Bronchial epithelial cell (primary cell): ENCODE measurements around the gene FXYD7. TPM values are rescaled to one million over a fixed set of nuclear protein-coding genes. Genes with fewer than 3 reads are reported as not detected.

Experiments used
- DNase-seq: peaks from one replicate; pipeline ENCODE4 v3.0.0-alpha.2; 2010; ENCODE audit warnings: low read depth
- FAIRE-seq: peaks from 2 replicates; lab custom pipeline; 2011; peaks lifted over from hg19 to GRCh38; lab: Jason Lieb, UNC
- H3K27me3 ChIP-seq: 2 replicates; pipeline ENCODE4 v1.5.1; 2011; ENCODE audit warnings: low read length; ENCODE audit not compliant: control insufficient read depth, insufficient read depth
- H3K36me3 ChIP-seq: 2 replicates; pipeline ENCODE4 v1.5.1; 2011; ENCODE audit warnings: low read length; ENCODE audit not compliant: control insufficient read depth, insufficient read depth
- H3K4me3 ChIP-seq: 2 replicates; pipeline ENCODE4 v1.5.1; 2011; ENCODE audit warnings: mild to moderate bottlenecking, low read depth, low read length, control low read depth
- total RNA-seq: library from RNA; depleted of rRNA; stranded (reverse); fragments of >200 nt; gene quantifications from 2 replicates; pipeline ENCODE4 v1.2.1, GENCODE V29; 2014
- TF ChIP-seq, protein P1 (sequence below): IDR thresholded peaks from 2 replicates; pipeline ENCODE4 v1.5.1; 2011; ENCODE audit warnings: mild to moderate bottlenecking, moderate library complexity, low read length, control low read depth, inconsistent platforms; ENCODE audit not compliant: insufficient read depth, severe bottlenecking

Gene FXYD7
- total RNA-seq, 1 donor from 2014 or later: not detected

DNA sequence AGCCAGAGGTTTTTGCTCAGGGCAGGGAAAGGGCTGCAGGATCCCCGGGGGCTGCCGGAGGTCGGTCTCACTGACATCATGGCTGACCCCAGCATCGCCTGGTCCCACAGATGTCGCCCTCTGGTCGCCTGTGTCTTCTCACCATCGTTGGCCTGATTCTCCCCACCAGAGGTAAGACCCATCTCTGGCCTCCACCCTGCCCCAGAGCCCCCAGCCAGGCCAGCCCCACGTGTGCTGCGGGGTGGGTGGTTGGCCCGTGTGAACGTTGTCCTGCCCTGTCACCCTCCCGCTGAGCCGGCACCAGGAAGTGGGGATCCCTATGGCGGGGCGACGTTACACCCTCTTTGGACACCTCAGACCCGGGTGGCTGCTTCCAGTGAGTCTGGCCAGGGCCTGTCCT, 12.4 kb downstream of the FXYD7 start:
- Histone ChIP-seq H3K36me3 (peaks cover 4% of the 10 kb centered on the region), H3K4me3 (peak overlapping the region; percentile 94), H3K27me3 (no peaks in the 10 kb centered on the region)
- TF ChIP-seq, protein P1, sequence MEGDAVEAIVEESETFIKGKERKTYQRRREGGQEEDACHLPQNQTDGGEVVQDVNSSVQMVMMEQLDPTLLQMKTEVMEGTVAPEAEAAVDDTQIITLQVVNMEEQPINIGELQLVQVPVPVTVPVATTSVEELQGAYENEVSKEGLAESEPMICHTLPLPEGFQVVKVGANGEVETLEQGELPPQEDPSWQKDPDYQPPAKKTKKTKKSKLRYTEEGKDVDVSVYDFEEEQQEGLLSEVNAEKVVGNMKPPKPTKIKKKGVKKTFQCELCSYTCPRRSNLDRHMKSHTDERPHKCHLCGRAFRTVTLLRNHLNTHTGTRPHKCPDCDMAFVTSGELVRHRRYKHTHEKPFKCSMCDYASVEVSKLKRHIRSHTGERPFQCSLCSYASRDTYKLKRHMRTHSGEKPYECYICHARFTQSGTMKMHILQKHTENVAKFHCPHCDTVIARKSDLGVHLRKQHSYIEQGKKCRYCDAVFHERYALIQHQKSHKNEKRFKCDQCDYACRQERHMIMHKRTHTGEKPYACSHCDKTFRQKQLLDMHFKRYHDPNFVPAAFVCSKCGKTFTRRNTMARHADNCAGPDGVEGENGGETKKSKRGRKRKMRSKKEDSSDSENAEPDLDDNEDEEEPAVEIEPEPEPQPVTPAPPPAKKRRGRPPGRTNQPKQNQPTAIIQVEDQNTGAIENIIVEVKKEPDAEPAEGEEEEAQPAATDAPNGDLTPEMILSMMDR: no peak
- no peak for FAIRE-seq
- no peak for DNase-seq

DNA sequence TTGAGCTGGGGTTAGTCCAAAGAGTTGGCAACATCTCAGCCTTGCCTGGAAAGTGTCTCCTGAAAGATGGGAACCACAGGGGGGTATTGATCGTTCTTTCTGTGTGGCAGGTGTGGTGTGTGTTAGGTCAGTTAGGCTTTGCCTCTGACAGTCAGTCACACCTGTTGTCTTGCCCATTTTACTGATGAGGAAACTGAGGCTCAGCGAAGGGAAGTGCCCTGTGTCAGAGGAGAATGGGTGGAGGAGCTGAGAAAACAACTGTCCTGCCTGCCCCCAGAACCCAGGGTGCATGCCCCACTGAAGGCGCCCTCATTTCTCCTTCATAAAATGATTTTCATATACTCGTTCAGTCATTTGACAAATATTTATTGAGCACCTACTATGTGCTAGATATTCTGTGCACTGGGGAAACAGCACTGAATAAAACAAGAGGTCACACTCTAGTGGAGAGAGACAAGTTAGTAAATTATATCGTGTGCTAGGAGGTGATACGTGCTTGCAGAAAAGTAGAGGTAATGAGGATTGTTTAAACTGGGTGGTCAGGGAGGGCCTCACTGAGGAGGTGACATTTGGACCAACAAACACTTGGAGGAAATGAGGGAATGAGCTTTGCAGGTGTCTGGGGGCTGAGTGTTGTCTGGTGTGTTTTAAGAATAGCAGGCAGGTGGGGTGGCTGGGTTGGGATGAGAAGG, 13.1 kb downstream of the FXYD7 start:
- Histone ChIP-seq H3K4me3 (no peak overlapping the region), H3K36me3 (peaks cover 4% of the 10 kb centered on the region), H3K27me3 (no peaks in the 10 kb centered on the region)
- TF ChIP-seq, protein P1: no peak
- FAIRE-seq (no peak), DNase-seq (no peak)

DNA sequence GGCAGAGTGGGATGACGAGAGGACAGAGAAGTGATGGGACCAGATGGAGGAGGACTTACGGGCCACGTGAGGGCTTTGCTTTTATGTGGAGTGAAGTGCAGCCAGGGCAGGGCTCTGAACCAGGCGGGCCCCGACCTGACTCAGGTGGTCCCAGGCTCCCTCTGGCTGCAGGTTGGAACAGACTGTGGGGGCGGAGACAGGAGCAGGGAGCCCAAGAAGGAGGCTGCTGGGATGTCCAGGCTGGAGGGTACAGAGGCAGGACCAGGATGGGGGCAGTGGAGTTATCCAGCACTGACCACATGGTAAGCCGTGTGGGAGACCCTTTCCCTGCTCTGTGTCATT, 13.6 kb downstream of the FXYD7 start:
- Histone ChIP-seq H3K36me3 (peaks cover 4% of the 10 kb centered on the region), H3K4me3 (no peak overlapping the region), H3K27me3 (no peaks in the 10 kb centered on the region)
- TF ChIP-seq, protein P1: no peak
- no peak for FAIRE-seq
- DNase-seq: no peak

DNA sequence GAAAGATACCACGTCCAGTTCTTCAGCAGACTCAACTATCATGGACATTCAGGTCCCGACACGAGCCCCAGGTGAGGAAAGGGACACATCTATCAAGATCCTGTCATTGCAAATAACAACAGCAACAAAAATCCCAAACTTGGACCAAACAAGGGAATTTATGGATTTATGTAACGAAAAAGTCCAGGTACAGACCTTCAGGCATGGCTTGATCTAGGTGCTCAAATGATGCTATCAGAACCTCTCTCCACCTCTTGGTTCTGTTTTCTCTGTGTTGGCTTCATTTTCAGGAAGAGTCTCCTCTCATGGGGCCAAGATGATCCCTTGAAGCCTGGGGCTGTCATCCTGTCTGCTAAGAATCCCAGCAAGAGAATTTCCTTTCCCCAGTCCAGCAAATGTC, 14.4 kb downstream of the FXYD7 start:
- H3K27me3 ChIP-seq: no peaks in the 10 kb centered on the region
- FAIRE-seq (no peak), DNase-seq (no peak)
- TF ChIP-seq, protein P1: no peak
- no peak overlapping the region for H3K4me3 ChIP-seq
- peaks cover 4% of the 10 kb centered on the region for H3K36me3 ChIP-seq

DNA sequence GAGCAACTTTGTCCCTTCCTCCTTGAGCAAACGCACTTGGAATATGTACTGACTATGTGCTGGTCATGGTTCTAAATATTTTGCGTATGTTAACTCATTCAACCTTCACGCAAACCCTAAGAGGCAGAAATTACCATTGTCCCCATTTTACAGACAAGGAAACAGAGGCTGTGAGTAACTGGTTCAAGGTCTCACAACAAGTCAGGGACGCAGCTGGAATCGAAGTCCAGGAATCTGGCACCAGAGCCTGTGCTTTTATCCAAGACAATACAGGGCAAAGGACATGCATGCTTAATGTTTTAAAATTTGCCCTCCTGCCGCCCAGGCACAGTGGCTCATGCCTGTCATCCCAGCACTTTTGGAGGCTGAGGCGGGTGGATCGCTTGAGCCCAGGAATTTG, 16.6 kb downstream of the FXYD7 start:
- Histone ChIP-seq H3K36me3 (peaks cover 10% of the 10 kb centered on the region), H3K27me3 (no peaks in the 10 kb centered on the region), H3K4me3 (no peak overlapping the region)
- TF ChIP-seq, protein P1: no peak
- DNase-seq (no peak), FAIRE-seq (no peak)
